ENCODE data around the gene ATF4.

The ATF4 gene

GRCh38 chr22:39530692-39531331 lies 10.4 kb downstream of the ATF4 start:
- Histone ChIP-seq H3K9me3 (ENCODE audit: control insufficient read depth, insufficient read depth, low read length) (no peaks in the 10 kb centered on the region), H3K4me1 (ENCODE audit: control insufficient read depth, insufficient read depth, low read length) (peaks cover 39% of the 10 kb centered on the region), H3K27ac (ENCODE audit: low read depth, low read length) (no peak overlapping the region), H3K9ac (ENCODE audit: low read depth, low read length) (no peak overlapping the region), H3K4me3 (ENCODE audit: low read depth, low read length) (no peak overlapping the region), H3K36me3 (ENCODE audit: control insufficient read depth, insufficient read depth, low read length) (peaks cover 21% of the 10 kb centered on the region), H3K27me3 (ENCODE audit: control insufficient read depth, insufficient read depth, low read length) (no peaks in the 10 kb centered on the region)

GRCh38 chr22:39532215-39533073 lies 12.1 kb downstream of the ATF4 start, which contains the start of gene RPS19BP1:
Gene RPS19BP1, minus strand, starts transcription at chr22:39532748. Its CDS starts 10 bp downstream, at chr22:39532738.
- H3K9me3 ChIP-seq (ENCODE audit: control insufficient read depth, insufficient read depth, low read length), result no peaks in the 10 kb centered on the region
- H3K4me1 ChIP-seq (ENCODE audit: control insufficient read depth, insufficient read depth, low read length), result peaks cover 40% of the 10 kb centered on the region
- H3K27ac ChIP-seq (ENCODE audit: low read depth, low read length), result peak within 1 kb of the TSS; percentile 81
- peaks cover 21% of the 10 kb centered on the region for H3K36me3 ChIP-seq (ENCODE audit: control insufficient read depth, insufficient read depth, low read length)
- H3K27me3 ChIP-seq (ENCODE audit: control insufficient read depth, insufficient read depth, low read length), result no peaks in the 10 kb centered on the region
- peak within 1 kb of the TSS; percentile 82 for H3K9ac ChIP-seq (ENCODE audit: low read depth, low read length)
- H3K4me3 ChIP-seq (ENCODE audit: low read depth, low read length), result peak within 1 kb of the TSS; percentile 92

- Histone ChIP-seq H3K9ac (ENCODE audit: low read depth, low read length) (no peak overlapping the region), H3K27ac (ENCODE audit: low read depth, low read length) (peak overlapping the region; percentile 35), H3K4me3 (ENCODE audit: low read depth, low read length) (no peak overlapping the region), H3K9me3 (ENCODE audit: control insufficient read depth, insufficient read depth, low read length) (no peaks in the 10 kb centered on the region), H3K36me3 (ENCODE audit: control insufficient read depth, insufficient read depth, low read length) (peaks cover 14% of the 10 kb centered on the region), H3K27me3 (ENCODE audit: control insufficient read depth, insufficient read depth, low read length) (no peaks in the 10 kb centered on the region), H3K4me1 (ENCODE audit: control insufficient read depth, insufficient read depth, low read length) (peaks cover 44% of the 10 kb centered on the region)
Observed at GRCh38 chr22:39534092-39534506, 13.7 kb downstream of the ATF4 start.

- peak overlapping the region; percentile 27 for H3K27ac ChIP-seq (ENCODE audit: low read depth, low read length)
- H3K9ac ChIP-seq (ENCODE audit: low read depth, low read length), result no peak overlapping the region
- no peaks in the 10 kb centered on the region for H3K27me3 ChIP-seq (ENCODE audit: control insufficient read depth, insufficient read depth, low read length)
- H3K9me3 ChIP-seq (ENCODE audit: control insufficient read depth, insufficient read depth, low read length), result no peaks in the 10 kb centered on the region
- peaks cover 44% of the 10 kb centered on the region for H3K4me1 ChIP-seq (ENCODE audit: control insufficient read depth, insufficient read depth, low read length)
- peak overlapping the region; percentile 38 for H3K4me3 ChIP-seq (ENCODE audit: low read depth, low read length)
- peaks cover 10% of the 10 kb centered on the region for H3K36me3 ChIP-seq (ENCODE audit: control insufficient read depth, insufficient read depth, low read length)
Observed at GRCh38 chr22:39534591-39535356, 14.4 kb downstream of the ATF4 start.

DNA sequence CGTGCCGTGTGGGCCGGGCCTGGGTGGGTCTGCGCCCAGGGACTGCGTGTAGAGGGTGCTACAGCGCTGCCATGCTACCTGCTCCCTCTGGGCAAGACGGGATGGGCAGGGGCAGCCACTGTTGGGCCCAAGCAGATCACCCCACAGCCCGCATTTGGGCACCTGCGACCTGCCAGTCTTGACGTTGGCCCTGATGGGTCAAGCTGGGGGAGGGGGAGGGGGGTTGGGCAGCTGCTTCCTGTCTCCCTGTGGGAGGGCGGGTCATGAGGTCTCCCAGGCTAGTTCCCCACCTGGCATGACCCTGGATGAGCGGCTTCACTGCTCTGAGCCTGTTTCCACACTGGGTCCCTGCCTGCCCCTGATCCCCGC lies 15.0 kb downstream of the ATF4 start:
- H3K4me3 ChIP-seq (ENCODE audit: low read depth, low read length), result no peak overlapping the region

DNA sequence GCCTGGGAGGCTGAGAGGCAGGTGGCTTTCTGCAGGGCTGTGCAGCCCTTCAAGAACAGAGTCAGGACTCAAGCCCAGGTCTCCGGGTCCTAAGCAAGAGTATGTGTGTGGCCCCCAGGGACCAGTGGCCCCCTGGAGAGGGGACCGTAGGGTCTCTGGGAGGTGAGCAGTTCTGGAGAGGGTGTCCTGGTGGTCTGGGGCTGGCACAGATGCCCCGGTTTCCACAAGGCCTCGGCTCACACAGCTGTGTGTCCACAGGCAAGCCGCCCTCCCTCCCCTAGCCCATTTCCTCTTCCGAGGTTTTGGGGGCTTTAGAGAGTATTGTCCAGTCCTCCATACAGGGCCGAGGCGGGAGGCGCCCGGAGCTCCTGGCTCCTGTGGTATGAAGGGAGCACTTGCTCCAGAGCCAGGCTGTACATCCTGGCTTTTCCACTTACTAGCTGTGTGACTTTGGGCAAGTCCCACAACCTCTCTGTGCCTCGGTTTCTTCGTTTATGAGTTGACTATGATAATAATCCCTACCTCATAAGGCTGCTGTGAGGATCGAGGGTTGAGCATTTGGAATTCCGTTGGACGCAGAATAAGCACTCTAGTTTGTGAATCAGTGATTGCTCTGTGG lies 15.6 kb downstream of the ATF4 start:
- no peaks in the 10 kb centered on the region for H3K9me3 ChIP-seq (ENCODE audit: control insufficient read depth, insufficient read depth, low read length)
- no peak overlapping the region for H3K27ac ChIP-seq (ENCODE audit: low read depth, low read length)
- no peak overlapping the region for H3K9ac ChIP-seq (ENCODE audit: low read depth, low read length)

More for the DNA sequence above, 15.0 kb downstream of the ATF4 start:
- Histone ChIP-seq H3K9me3 (ENCODE audit: control insufficient read depth, insufficient read depth, low read length) (no peaks in the 10 kb centered on the region), H3K27ac (ENCODE audit: low read depth, low read length) (no peak overlapping the region), H3K9ac (ENCODE audit: low read depth, low read length) (no peak overlapping the region), H3K36me3 (ENCODE audit: control insufficient read depth, insufficient read depth, low read length) (peaks cover 4% of the 10 kb centered on the region; the same call in 1 of the 2 replicates), H3K27me3 (ENCODE audit: control insufficient read depth, insufficient read depth, low read length) (no peaks in the 10 kb centered on the region), H3K4me1 (ENCODE audit: control insufficient read depth, insufficient read depth, low read length) (peaks cover 44% of the 10 kb centered on the region)

GRCh38 chr22:39536711-39537110 lies 16.3 kb downstream of the ATF4 start:
- Histone ChIP-seq H3K27ac (ENCODE audit: low read depth, low read length) (no peak overlapping the region), H3K27me3 (ENCODE audit: control insufficient read depth, insufficient read depth, low read length) (no peaks in the 10 kb centered on the region), H3K9ac (ENCODE audit: low read depth, low read length) (no peak overlapping the region), H3K4me3 (ENCODE audit: low read depth, low read length) (no peak overlapping the region), H3K4me1 (ENCODE audit: control insufficient read depth, insufficient read depth, low read length) (peaks cover 36% of the 10 kb centered on the region), H3K9me3 (ENCODE audit: control insufficient read depth, insufficient read depth, low read length) (no peaks in the 10 kb centered on the region), H3K36me3 (ENCODE audit: control insufficient read depth, insufficient read depth, low read length) (no peaks in the 10 kb centered on the region)

More for the DNA sequence above, 15.6 kb downstream of the ATF4 start:
- Histone ChIP-seq H3K4me3 (ENCODE audit: low read depth, low read length) (no peak overlapping the region), H3K4me1 (ENCODE audit: control insufficient read depth, insufficient read depth, low read length) (peaks cover 42% of the 10 kb centered on the region), H3K36me3 (ENCODE audit: control insufficient read depth, insufficient read depth, low read length) (0 out of 2 replicates have a peak, but pooled peaks cover under 1% of the 10 kb centered on the region), H3K27me3 (ENCODE audit: control insufficient read depth, insufficient read depth, low read length) (no peaks in the 10 kb centered on the region)

GRCh38 chr22:39537975-39538374 lies 17.6 kb downstream of the ATF4 start:
- no peak overlapping the region for H3K4me3 ChIP-seq (ENCODE audit: low read depth, low read length)
- peaks cover 33% of the 10 kb centered on the region for H3K4me1 ChIP-seq (ENCODE audit: control insufficient read depth, insufficient read depth, low read length)
- H3K36me3 ChIP-seq (ENCODE audit: control insufficient read depth, insufficient read depth, low read length), result no peaks in the 10 kb centered on the region
- no peak overlapping the region for H3K9ac ChIP-seq (ENCODE audit: low read depth, low read length)
- no peaks in the 10 kb centered on the region for H3K9me3 ChIP-seq (ENCODE audit: control insufficient read depth, insufficient read depth, low read length)
- no peaks in the 10 kb centered on the region for H3K27me3 ChIP-seq (ENCODE audit: control insufficient read depth, insufficient read depth, low read length)
- no peak overlapping the region for H3K27ac ChIP-seq (ENCODE audit: low read depth, low read length)

DNA sequence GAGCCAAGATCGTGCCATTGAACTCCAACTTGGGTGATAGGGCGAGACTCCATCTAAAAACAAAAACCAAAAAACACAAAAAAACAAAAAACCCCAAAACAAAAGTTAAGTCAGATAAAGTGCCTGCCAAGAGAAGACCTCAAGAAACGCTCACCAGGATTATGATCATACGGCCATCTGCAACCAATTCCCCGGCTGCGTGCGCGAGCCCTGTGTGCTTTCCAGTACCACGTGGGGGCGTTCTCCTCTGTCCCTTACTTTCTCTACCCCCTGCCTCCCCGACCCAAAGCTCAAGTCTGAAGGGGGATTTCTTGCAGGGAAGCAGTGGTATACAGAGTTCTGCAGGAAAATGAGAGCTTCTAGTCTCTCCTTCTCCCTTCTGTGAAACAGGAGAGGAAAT lies 22.7 kb downstream of the ATF4 start:
- Histone ChIP-seq H3K9me3 (ENCODE audit: control insufficient read depth, insufficient read depth, low read length) (no peaks in the 10 kb centered on the region), H3K4me3 (ENCODE audit: low read depth, low read length) (no peak overlapping the region), H3K36me3 (ENCODE audit: control insufficient read depth, insufficient read depth, low read length) (no peaks in the 10 kb centered on the region), H3K27ac (ENCODE audit: low read depth, low read length) (no peak overlapping the region), H3K4me1 (ENCODE audit: control insufficient read depth, insufficient read depth, low read length) (peaks cover 4% of the 10 kb centered on the region; the same call in 1 of the 2 replicates), H3K9ac (ENCODE audit: low read depth, low read length) (no peak overlapping the region), H3K27me3 (ENCODE audit: control insufficient read depth, insufficient read depth, low read length) (peaks cover 21% of the 10 kb centered on the region)

All from HUES48 (cell line).